H1 (cell line): Measurements from ENCODE around the gene MNX1. TPM values are rescaled to one million over a fixed set of nuclear protein-coding genes. Genes with fewer than 3 reads are reported as not detected.

ENCODE experiments used
- CTCF ChIA-PET: fragments of 300-600 bp; sonication (Branson Sonifier 250); formaldehyde crosslinking; loops from one replicate; lab custom pipeline; 2021; ENCODE audit not compliant: partially characterized antibody; lab: Charles Lee
- POLR2A ChIA-PET: fragments of 300-600 bp; sonication (Branson Sonifier 250); formaldehyde crosslinking; loops from one replicate; lab custom pipeline; 2021; ENCODE audit warnings: inconsistent platforms; ENCODE audit not compliant: partially characterized antibody; lab: Charles Lee
- DNase-seq, 2 experiments: peaks; one replicate each; pipeline versions ENCODE4 v3.0.0 to v3.0.0-alpha.2; 2010 to 2022; ENCODE audit warnings: low spot score in 2 of 2, low read depth in 1 of 2, mixed read lengths in 1 of 2
- FAIRE-seq: peaks from 2 replicates; lab custom pipeline; 2011; peaks lifted over from hg19 to GRCh38; lab: Jason Lieb, UNC
- H2AFZ ChIP-seq: 2 replicates; pipeline ENCODE4 v1.8.1; 2012; ENCODE audit warnings: low read length, inconsistent platforms
- H2AK5ac ChIP-seq: 2 replicates; pipeline ENCODE4 v1.6.1; 2013; ENCODE audit warnings: low read depth, low read length
- H2BK120ac ChIP-seq: replicated peaks from 2 replicates; pipeline ENCODE3; 2013; ENCODE audit warnings: low read depth, low read length, inconsistent platforms
- H2BK12ac ChIP-seq: 2 replicates; pipeline ENCODE4 v1.6.1; 2013; ENCODE audit warnings: low read depth, low read length
- H2BK15ac ChIP-seq: 2 replicates; pipeline ENCODE4 v1.6.1; 2013; ENCODE audit warnings: low read length
- H2BK20ac ChIP-seq: 2 replicates; pipeline ENCODE4 v1.6.1; 2013; ENCODE audit warnings: low read length
- H2BK5ac ChIP-seq: 2 replicates; pipeline ENCODE4 v1.6.1; 2013; ENCODE audit warnings: low read depth, low read length
- H3K14ac ChIP-seq: 2 replicates; pipeline ENCODE4 v1.6.1; 2013; ENCODE audit warnings: inconsistent platforms; ENCODE audit not compliant: insufficient read length
- H3K18ac ChIP-seq: 2 replicates; pipeline ENCODE4 v1.6.1; 2013; ENCODE audit warnings: low read length; ENCODE audit errors: extremely low read depth
- H3K23ac ChIP-seq: 2 replicates; pipeline ENCODE4 v1.6.1; 2013; ENCODE audit warnings: inconsistent platforms; ENCODE audit not compliant: insufficient read length
- H3K23me2 ChIP-seq: 2 replicates; pipeline ENCODE4 v1.6.1; 2013; ENCODE audit warnings: low read depth, low read length
- H3K27ac ChIP-seq: 2 replicates; pipeline ENCODE4 v1.6.1; 2011; ENCODE audit warnings: low read depth, low read length, inconsistent platforms
- H3K27me3 ChIP-seq, 4 experiments: replicated peaks in 1 of 4; 1 replicate in 1 of 4; 2 replicates in 3 of 4; pipeline versions ENCODE4 v1.6.1 to v1.8.1; 2011 to 2013; ENCODE audit warnings: low read length in 3 of 4, mild to moderate bottlenecking in 3 of 4, inconsistent platforms in 2 of 4, mixed read lengths in 2 of 4, moderate library complexity in 1 of 4; ENCODE audit not compliant: control insufficient read depth in 3 of 4, insufficient read depth in 3 of 4; ENCODE audit errors: extremely low read depth in 1 of 4
- H3K36me3 ChIP-seq, 4 experiments: 2 replicates each; pipeline versions ENCODE4 v1.6.1 to v1.8.1; 2011 to 2013; ENCODE audit warnings: mild to moderate bottlenecking in 4 of 4, low read length in 3 of 4, moderate library complexity in 2 of 4, control low read depth in 1 of 4, inconsistent platforms in 1 of 4; ENCODE audit not compliant: insufficient read depth in 4 of 4, control insufficient read depth in 2 of 4
- H3K4ac ChIP-seq: replicated peaks from 2 replicates; pipeline ENCODE3; 2013; ENCODE audit warnings: low read length, low read depth, mixed read lengths, inconsistent platforms; ENCODE audit not compliant: insufficient read length
- H3K4me1 ChIP-seq, 4 experiments: replicated peaks in 1 of 4; 1 replicate in 1 of 4; 2 replicates in 3 of 4; pipeline versions ENCODE4 v1.6.1 to v1.8.1; 2011 to 2013; ENCODE audit warnings: low read length in 3 of 4, inconsistent platforms in 2 of 4, mixed read lengths in 1 of 4; ENCODE audit not compliant: insufficient read depth in 4 of 4, control insufficient read depth in 3 of 4
- H3K4me2 ChIP-seq, 2 experiments: 2 replicates each; pipeline versions ENCODE4 v1.6.1 to v1.8.1; 2011 to 2013; ENCODE audit warnings: low read depth in 2 of 2, low read length in 2 of 2, control low read depth in 1 of 2, inconsistent platforms in 1 of 2, mild to moderate bottlenecking in 1 of 2; ENCODE audit not compliant: insufficient read depth in 1 of 2
- H3K4me3 ChIP-seq, 4 experiments: fragments of 200-600, 300-600 bp in 1 of 4; sonication (generic), shearing (Covaris generic), sonication (Bioruptor Twin) in 1 of 4; 2 replicates each; pipeline versions ENCODE4 v1.5.1 to v1.8.1; 2011 to 2016; ENCODE audit warnings: low read length in 4 of 4, low read depth in 3 of 4, control low read depth in 2 of 4, inconsistent platforms in 2 of 4, mild to moderate bottlenecking in 2 of 4, mixed read lengths in 1 of 4, moderate library complexity in 1 of 4; ENCODE audit not compliant: insufficient read depth in 2 of 4; ENCODE audit errors: extremely low read depth in 1 of 4
- H3K56ac ChIP-seq: replicated peaks from 2 replicates; pipeline ENCODE3; 2013; ENCODE audit warnings: low read depth, mild to moderate bottlenecking, mixed read lengths, low read length, inconsistent platforms; ENCODE audit not compliant: insufficient read length
- H3K79me1 ChIP-seq: 2 replicates; pipeline ENCODE4 v1.6.1; 2013; ENCODE audit warnings: low read depth, low read length, control low read depth
- H3K79me2 ChIP-seq, 2 experiments: 2 replicates each; pipeline versions ENCODE4 v1.6.1 to v1.8.1; 2012 to 2013; ENCODE audit warnings: low read length in 2 of 2, mild to moderate bottlenecking in 2 of 2, inconsistent platforms in 1 of 2; ENCODE audit not compliant: insufficient read depth in 2 of 2, control insufficient read depth in 1 of 2
- H3K9ac ChIP-seq, 4 experiments: replicated peaks in 1 of 4; 1 replicate in 1 of 4; 2 replicates in 3 of 4; pipeline versions ENCODE4 v1.6.1 to v1.8.1; 2011 to 2013; ENCODE audit warnings: low read depth in 3 of 4, low read length in 3 of 4, control low read depth in 2 of 4, mild to moderate bottlenecking in 2 of 4, moderate library complexity in 2 of 4, inconsistent platforms in 1 of 4; ENCODE audit errors: extremely low read depth in 1 of 4
- H3K9me3 ChIP-seq, 2 experiments: 2 replicates each; pipeline versions ENCODE4 v1.6.1 to v1.8.1; 2012 to 2013; ENCODE audit warnings: mild to moderate bottlenecking in 2 of 2, moderate library complexity in 2 of 2, control low read depth in 1 of 2, inconsistent platforms in 1 of 2, low read depth in 1 of 2, low read length in 1 of 2, mixed read lengths in 1 of 2; ENCODE audit not compliant: insufficient read depth in 2 of 2
- H4K20me1 ChIP-seq, 2 experiments: replicated peaks in 1 of 2; 2 replicates each; pipeline versions ENCODE3 to v1.8.1; 2011 to 2013; ENCODE audit warnings: inconsistent platforms in 2 of 2, low read length in 2 of 2, mild to moderate bottlenecking in 1 of 2; ENCODE audit not compliant: insufficient read depth in 2 of 2, control insufficient read depth in 1 of 2
- H4K5ac ChIP-seq: 2 replicates; pipeline ENCODE4 v1.6.1; 2013; ENCODE audit warnings: low read length, low read depth, mixed read lengths, inconsistent platforms; ENCODE audit not compliant: insufficient read length
- H4K8ac ChIP-seq: 2 replicates; pipeline ENCODE4 v1.8.0; 2013; ENCODE audit warnings: mild to moderate bottlenecking, moderate library complexity, low read length, inconsistent platforms; ENCODE audit not compliant: insufficient read depth; ENCODE audit errors: extremely low read depth
- H4K91ac ChIP-seq: replicated peaks from 2 replicates; pipeline ENCODE3; 2013; ENCODE audit warnings: low read length, mixed read lengths, inconsistent platforms; ENCODE audit not compliant: insufficient read length
- EZH2 ChIP-seq: fragments of 200-600 bp; sonication (generic); IDR thresholded peaks from 2 replicates; pipeline ENCODE4 v1.7.1; 2012; ENCODE audit warnings: low read depth, mild to moderate bottlenecking, moderate library complexity, low read length, inconsistent platforms; ENCODE audit not compliant: severe bottlenecking
- JUND ChIP-seq: IDR thresholded peaks from 2 replicates; pipeline ENCODE4 v1.6.1; 2011; ENCODE audit warnings: mild to moderate bottlenecking, improper control_type of control experiment, low read length
- RNF2 ChIP-seq: fragments of 200-900, 300-1000 bp; sonication (generic); IDR thresholded peaks from 2 replicates; pipeline ENCODE4 v1.7.1; 2016; ENCODE audit warnings: borderline replicate concordance, low read depth, mild to moderate bottlenecking, antibody characterized with exemption, low read length; ENCODE audit not compliant: poor library complexity, severe bottlenecking; ENCODE audit errors: missing control alignments
- SUZ12 ChIP-seq: fragments of 200-600 bp; sonication (generic); IDR thresholded peaks from 2 replicates; pipeline ENCODE4 v1.6.1; 2012; ENCODE audit warnings: mild to moderate bottlenecking, inconsistent platforms, low read length, moderate library complexity, mixed read lengths
- WGBS, 2 experiments: shearing (Covaris generic) in 1 of 2; methylation state at CpG; one replicate each; pipeline versions ENCODE4 v1.1.6 to v1.1.7; 2013 to 2015; ENCODE audit warnings: low lambda C conversion rate in 2 of 2, mixed read lengths in 2 of 2, inconsistent platforms in 1 of 2, low coverage in 1 of 2, missing lambda C conversion rate in 1 of 2; ENCODE audit not compliant: insufficient replicate concordance in 2 of 2, insufficient coverage in 1 of 2, insufficient read length in 1 of 2; ENCODE audit errors: extremely low coverage in 1 of 2, missing lambda C conversion rate in 1 of 2; 5-methylcytosine and 5-hydroxymethylcytosine counted together
- polyA plus RNA-seq, 7 experiments: library from polyadenylated mRNA; depleted of rRNA in 3 of 7; stranded (reverse) in 5 of 7; unstranded in 2 of 7; fragments of >200 nt in 5 of 7; fragments of 200-250 nt in 2 of 7; gene quantifications; 1 replicate in 5 of 7; 2 replicates in 1 of 7; 4 replicates in 1 of 7; pipeline versions ENCODE4 v1.2.1 to v1.2.3, GENCODE V29; 2011 to 2013; ENCODE audit warnings: missing spikeins in 2 of 7, mixed read lengths in 2 of 7
- total RNA-seq: library from RNA; stranded (reverse); fragmentation: NEBNext Ultra II Directional; extraction: Animal tissue kit (Norgen Biotek cat#: 25700); gene quantifications from 2 replicates; pipeline ENCODE4 v1.2.1, GENCODE V29; 2021

The MNX1 gene
- total and polyA plus RNA-seq, 2 of the 8 experiments (the other 6 are each of a cell fraction or from before 2014, with no cell fraction given) = 0.39 TPM; not detected in 1

DNA sequence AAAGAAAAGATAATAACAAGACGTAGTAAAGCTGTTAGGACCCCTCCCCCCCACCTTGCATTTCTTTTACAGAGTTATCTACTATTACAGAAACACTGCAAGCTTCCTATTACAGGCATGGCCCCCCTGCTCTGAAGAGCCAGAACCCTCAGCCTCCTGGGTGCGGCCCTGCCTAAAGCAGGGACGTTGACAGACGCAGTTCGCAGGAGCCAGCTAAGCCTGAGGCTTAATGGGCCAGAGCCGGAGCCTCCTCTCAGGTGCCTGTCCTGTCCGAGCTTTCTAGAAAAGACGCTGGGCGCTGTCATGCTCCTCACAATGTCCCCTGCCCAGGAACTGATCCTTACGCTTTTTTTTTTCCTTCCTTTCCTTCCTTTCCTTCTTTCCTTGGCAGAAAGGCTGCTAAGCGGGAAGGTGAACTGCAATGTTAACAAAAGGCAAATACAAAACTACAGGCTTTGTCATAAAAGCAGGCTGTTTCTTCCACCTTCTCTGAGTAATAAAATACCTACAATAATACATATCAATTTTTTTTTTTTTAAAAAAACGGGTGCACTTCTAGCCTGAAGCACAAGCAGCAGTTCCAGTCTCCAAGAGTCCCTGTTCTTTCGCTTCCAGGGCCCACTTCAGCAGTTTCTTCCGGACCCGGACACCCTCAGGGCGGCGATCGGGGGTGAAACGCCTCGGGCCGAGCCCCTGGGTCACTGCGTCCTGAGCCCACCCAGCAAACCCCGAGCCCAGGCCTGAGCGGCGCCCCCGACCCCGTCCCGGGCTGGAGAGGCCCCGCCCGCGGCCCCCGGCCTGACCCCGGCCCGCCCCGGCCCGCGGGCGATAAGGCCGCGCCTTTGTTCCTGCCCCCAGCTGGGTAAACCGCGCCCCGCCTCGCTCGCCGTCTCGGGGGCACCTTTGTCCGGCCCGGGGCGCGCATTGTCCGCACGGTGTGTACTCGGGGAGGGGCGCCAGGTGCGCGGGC, 11.2 kb downstream of the MNX1 start:
- Histone ChIP-seq H3K27ac (no peak overlapping the region), H3K4me2 (peak overlapping the region; percentile 54 to 61), H4K91ac (no peak overlapping the region), H2AK5ac (no peak overlapping the region), H3K9ac (no peak overlapping the region), H3K79me1 (no peaks in the 10 kb centered on the region), H4K8ac (no peak overlapping the region), H2BK5ac (no peak overlapping the region), H3K9me3 (no peaks in the 10 kb centered on the region), H2BK15ac (no peak overlapping the region), H3K23ac (no peak overlapping the region)
- ChIA-PET CTCF (interaction anchor here (0.7 to 1.1 kb wide), 4 partner anchors 12 to 113 kb away, joined by 3 to 6 read pairs (median 4); no protein-coding TSS in a partner anchor), POLR2A (interaction anchor here (0.6 to 1.6 kb wide), 5 partner anchors 11 to 50 kb away, joined by 3 to 4 read pairs (median 3); partner anchors contain the start of gene NOM1)
- TF ChIP-seq JUND (no peak), EZH2 (peak; percentile 71), RNF2 (peak; percentile 52), SUZ12 (peak; percentile 91; the same call in 1 of the 2 replicates)
- TF ChIP-seq, all 59 proteins: peak for 3
- no peak overlapping the region for H3K18ac ChIP-seq
- FAIRE-seq (no peak), DNase-seq (peak in 1 of 2 experiments; percentile 70)
- H2BK12ac ChIP-seq = no peak overlapping the region
- H3K56ac ChIP-seq = no peak overlapping the region
- no peak overlapping the region for H3K14ac ChIP-seq
- H3K36me3 ChIP-seq = no peaks in the 10 kb centered on the region
- 5% methylated on average over 39 of the region's 57 CpGs; no CpG with 5 or more reads in 1 of the 2 experiments for WGBS, 2 experiments
- H3K79me2 ChIP-seq = no peaks in the 10 kb centered on the region
- H2BK20ac ChIP-seq = no peak overlapping the region
- no peak overlapping the region for H2AFZ ChIP-seq
- H3K4ac ChIP-seq = no peak overlapping the region
- peaks cover 6 to 14% of the 10 kb centered on the region in 2 experiments for H4K20me1 ChIP-seq
- no peak overlapping the region for H4K5ac ChIP-seq
- H3K23me2 ChIP-seq = peaks cover 2% of the 10 kb centered on the region; the same call in 1 of the 2 replicates
- H3K27me3 ChIP-seq = peaks cover 60 to 82% (median 79%) of the 10 kb centered on the region in 4 experiments
- H3K4me1 ChIP-seq = peaks cover 0 to 23% (median 8%) of the 10 kb centered on the region in 4 experiments; a peak in 5 of 7 replicates
- no peak overlapping the region for H2BK120ac ChIP-seq
- peak overlapping the region in 3 of 4 experiments; percentile 4 to 56 (median 6); a peak in 5 of 8 replicates for H3K4me3 ChIP-seq
